NOMO-1 (cell line): ENCODE data around the gene HK2.
A peak's percentile ranks its signal among the peaks of the same experiment; 100 is the strongest.
"Not testable (repeated sequence)": the region's sequence is repeated elsewhere in the genome, so short reads cannot be mapped to it uniquely, and the experiment has no call there.

Experiments used
- DNase-seq, 2 experiments: peaks; one replicate each; lab custom pipeline; 2025; ENCODE audit not compliant: unreplicated experiment in 2 of 2; lab: John Stamatoyannopoulos, UW

Gene HK2

DNA sequence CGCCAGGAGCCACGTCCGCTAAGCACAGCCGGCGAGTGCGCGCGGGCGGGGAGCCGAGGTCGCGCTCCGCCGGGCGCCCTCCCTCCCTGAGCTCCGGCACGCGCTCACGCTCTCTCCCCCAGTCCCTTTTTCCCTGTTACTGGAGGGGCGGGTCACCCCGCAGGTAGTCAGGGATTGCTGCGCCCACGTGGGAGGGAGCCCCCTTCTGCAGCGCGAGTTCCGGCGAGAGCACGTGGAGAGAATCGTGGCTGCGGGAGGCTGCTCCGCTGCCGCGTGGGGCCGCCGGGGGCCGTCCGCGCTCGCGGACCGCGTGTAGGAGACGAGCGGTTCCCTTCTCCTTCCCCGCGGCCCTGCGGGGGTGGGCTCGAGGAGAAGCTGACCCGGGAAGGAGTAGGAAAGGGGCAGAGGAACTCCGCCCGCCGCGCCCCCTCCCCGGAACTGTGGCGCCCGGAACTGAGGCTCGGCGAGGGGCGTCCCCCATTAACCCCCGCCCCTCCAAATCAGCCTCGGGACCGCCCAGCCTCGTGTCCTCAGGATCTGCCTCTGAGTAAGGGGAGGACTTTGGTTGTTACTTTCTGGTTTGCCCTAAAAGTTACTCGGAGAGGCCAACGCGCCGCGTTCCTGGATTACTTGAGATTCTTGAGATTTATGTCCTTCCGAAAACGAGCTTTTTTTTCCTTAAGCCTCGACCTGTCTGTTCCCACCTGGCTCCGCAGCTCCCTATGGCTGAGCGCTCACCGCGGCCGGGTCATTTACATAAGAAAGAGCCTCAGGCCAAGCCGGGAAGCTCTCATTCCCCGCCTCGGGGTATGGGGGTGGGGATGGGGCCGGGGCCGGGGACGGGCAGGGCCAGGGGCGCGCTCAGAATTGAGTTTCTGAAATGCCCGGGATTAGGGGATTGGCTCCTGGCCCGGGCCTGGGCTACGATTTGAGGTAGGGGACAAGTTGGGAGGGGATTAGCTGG lies 1.1 kb downstream of the HK2 start:
- DNase-seq: peak; percentile 66 to 72

GRCh38 chr2:74835831-74836674 lies 2.1 kb downstream of the HK2 start:
- DNase-seq: peak; percentile 73 to 78

- DNase-seq: no peak
Measured at GRCh38 chr2:74836675-74837401, 2.9 kb downstream of the HK2 start.

DNA sequence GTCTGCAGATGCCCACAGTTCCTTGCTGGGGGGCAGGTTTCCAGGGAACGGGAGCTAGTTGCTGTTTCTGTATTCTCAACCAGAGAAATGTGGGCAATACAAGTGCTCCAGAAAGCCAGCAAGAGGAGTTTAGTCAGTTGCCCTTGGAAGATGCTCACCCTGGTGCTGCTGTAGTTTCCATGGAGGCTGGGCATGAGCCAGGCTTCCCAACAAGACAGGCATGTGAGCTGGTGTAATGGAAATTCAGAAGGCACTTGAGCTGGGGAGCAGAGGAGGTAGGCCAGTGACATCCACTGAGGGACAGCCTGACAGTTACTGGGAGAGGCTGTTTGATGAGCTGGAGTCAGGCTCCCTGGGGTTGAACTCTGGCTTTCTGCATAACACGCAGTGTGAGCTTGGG lies 7.7 kb downstream of the HK2 start:
- DNase-seq: no peak

DNA sequence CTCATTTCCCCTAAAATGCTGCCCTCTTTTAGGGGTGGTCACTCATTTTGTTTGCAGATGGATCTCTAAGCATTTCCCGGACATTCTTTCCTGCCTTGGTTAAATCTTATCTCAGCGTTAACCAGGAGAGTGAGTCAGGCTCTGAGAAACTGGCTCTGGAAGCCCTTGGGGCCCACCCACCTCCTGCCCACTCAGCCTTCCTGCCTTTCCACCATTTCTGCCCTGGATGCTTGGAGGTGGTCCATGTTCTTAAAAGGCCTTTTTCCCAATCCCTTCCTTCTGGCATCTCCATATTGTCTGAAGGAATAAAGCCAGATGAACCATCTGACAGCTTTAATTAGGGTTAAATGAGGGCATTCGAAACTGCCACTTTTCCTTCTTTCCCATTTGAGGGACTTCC lies 9.5 kb downstream of the HK2 start:
- no peak for DNase-seq

DNA sequence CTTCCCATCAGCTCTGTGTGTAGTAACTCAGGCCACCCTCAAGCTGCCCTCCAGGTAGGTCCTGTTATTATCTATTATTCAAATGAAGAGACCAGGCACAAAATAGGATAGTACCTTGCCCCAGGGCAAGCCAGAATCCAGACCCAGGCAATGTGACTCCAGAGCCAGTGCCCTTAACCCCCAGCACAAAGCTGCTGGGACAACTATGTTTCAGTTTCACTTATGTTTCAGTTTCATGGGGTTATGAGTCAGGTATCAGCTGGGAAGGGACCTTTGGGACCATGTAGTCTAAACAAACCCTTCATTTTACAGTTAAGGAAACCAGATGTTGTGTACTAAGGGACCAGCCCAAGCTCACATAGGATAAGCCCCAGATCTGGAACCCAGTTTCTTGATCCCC lies 10.0 kb downstream of the HK2 start:
- peak in 1 of 2 experiments; percentile 35 for DNase-seq

DNA sequence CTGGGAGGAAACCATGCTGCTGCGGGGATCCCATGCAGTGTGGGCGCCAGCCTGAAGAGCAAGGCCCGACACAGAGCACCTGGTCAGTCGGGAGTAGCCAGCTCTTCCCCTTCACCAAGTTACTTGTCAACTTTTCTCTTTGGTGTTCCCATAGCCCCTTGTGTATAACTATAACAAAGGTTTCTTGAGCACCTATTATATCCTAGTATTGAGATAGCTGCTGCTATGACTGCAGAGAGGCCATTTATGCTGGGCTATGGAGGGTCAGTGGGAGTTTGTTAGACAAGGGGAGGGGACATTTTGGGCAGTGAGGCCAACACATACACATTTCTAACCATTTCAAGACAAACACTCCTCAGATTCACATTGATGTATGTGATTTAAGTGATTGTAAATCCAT lies 10.8 kb downstream of the HK2 start:
- DNase-seq: no peak

GRCh38 chr2:74845217-74845751 lies 11.4 kb downstream of the HK2 start:
- DNase-seq: peak; percentile 51 to 64

GRCh38 chr2:74845991-74846390 lies 12.1 kb downstream of the HK2 start:
- no peak for DNase-seq

- no peak for DNase-seq
Measured at GRCh38 chr2:74846481-74846880, 12.6 kb downstream of the HK2 start.

DNA sequence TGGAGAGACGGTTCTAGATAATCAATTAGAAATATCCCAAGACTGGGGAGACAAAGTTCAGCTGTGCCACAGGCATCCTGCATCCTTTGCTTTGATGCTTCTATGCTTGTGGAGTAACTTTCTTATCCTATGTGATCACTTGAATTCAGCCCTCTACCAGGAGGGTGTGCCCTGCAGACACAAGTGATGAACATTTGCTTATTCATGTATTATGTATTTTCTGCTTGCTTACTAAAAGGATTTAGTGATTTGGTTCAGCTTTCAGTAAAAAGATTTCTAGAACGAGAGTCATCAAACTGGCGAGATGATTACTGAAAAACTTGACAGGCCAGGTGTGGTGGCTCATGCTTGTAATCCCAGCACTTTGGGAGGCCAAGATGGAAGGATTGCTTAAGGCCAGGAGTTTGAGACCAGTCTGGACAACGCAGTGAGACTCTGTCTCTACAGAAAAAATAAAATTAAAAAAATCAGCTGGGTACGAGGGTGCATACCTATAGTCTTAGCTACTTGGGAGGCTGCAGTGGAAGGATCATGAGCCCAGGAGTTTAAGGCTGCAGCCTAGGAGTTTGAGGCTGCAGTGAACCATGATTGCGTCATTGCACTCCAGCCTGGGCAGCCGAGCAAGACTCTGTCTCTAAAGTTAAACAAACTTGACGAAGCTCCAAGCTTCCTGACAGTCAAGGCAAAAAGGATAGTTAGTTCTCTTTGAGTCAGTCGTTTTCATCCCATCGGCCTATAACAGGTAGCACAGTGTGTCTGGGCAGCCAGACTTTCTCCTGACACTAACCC lies 13.3 kb downstream of the HK2 start:
- DNase-seq: no peak

GRCh38 chr2:74849228-74849892 lies 15.4 kb downstream of the HK2 start:
- peak; percentile 90 to 93 for DNase-seq

GRCh38 chr2:74850496-74851190 lies 16.7 kb downstream of the HK2 start:
- DNase-seq: no peak

- no peak for DNase-seq
Measured at GRCh38 chr2:74851191-74851566, 17.3 kb downstream of the HK2 start.

DNA sequence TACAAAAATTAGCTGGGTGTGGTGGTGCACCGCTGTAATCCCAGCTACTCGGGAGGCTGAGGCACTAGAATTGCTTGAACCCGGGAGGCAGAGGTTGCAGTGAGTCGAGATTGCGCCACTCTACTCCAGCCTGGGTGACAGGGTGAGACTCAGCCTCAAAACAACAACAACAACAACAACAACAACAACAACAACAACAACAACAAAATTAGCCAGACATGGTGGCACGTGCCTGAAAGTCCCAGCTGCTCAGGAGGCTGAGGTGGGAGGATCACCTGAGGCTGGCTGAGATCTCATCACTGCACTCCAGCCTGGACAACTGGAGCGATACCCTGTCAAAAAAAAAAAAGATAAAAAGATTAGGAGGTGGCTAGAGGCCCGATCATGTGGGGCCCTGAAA lies 19.4 kb downstream of the HK2 start:
- not testable (repeated sequence) for DNase-seq

DNA sequence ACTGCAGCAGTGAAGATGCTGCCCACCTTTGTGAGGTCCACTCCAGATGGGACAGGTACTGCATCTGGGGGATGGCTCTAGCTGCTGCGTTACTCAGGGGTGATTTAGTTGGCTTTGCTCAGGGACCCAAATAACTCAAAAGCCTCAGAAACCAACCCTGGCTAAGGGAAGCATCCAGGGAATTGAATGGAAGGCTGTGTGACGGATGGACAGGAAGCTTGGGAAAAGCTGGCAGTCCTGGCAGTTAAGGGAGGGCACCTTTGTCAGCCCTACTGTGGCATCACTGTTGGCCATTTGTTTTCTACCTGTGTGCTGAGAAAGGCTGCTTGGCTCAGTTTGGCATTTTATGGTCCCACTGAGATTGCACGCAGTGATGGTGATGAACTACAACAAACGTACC lies 20.5 kb downstream of the HK2 start:
- no peak for DNase-seq

- not testable (repeated sequence) for DNase-seq
Measured at GRCh38 chr2:74855114-74855707, 21.3 kb downstream of the HK2 start.

GRCh38 chr2:74856004-74856578 lies 22.2 kb downstream of the HK2 start:
- DNase-seq: no peak
